Measurements from ENCODE around the gene DUXA. TPM values are rescaled to one million over a fixed set of nuclear protein-coding genes. Genes with fewer than 3 reads are reported as not detected.

Gene DUXA
- total and polyA plus RNA-seq, 9 of the 15 experiments (the other 6 are each of a cell fraction or from before 2014, with no cell fraction given), result not detected

DNA sequence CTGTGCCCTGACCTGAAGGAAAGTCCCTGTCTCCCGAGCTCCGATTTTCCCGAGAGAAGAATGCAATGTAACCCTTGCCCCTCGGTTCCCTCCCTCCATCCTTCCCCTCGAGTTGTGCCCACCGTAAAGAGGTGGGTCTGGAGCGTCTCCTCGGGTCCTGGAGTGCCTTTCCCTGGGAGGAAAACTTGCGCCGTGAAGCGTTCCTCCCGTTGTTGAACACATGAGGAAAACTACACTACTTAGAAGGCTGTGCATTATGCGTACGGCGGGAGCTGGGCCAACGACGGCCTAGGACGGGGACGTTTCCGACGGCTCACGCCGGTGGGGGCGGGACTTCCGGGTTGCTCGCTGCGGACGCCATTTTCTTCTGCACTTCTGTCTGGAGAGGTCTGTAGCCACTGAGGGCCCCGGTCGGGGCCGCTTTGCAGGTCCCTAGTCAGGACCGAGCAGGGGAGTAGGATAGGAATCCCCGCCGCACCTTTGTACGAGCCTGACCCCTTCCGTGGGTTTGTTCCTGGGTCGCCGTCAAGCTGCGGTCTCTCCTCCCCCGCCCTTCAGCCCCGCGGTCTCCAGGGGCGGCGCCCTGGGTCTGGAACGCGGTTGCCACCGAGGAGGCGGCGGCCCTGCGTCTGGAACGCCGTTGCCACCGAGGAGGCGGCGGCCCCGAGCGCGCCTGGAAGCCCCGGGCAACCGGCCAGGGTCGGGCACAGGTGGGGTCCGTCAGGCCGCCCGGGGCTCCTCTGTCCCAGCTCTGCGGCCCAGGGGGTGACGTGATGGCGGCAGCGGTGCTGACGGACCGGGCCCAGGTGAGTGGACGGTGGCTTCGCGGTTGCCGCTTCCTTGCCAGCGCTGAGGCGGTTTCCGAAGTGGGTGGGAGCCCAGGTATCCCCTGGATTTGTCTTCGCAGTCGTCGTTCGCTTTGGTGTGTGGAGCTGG, 24.1 kb upstream of the DUXA start, which contains the start of gene ZNF264 (continued):
- no peak for TF ChIP-seq CTCFL (IDR thresholded peaks at IDR 0.05; ENCODE audit: borderline replicate concordance, insufficient read depth, low read depth, low read length, poor library complexity, severe bottlenecking)
- no peak for TF ChIP-seq ZNF511 (CRISPR knock-in tag; IDR thresholded peaks at IDR 0.05)
- TF ChIP-seq NEUROD1 (IDR thresholded peaks at IDR 0.05; ENCODE audit: borderline replicate concordance, low read depth, low read length, partially characterized antibody), result no peak
- peak; percentile 63 for TF ChIP-seq SMAD4 (CRISPR knock-in tag; conservative IDR thresholded peaks at IDR 0.05)
- TF ChIP-seq LEF1 (IDR thresholded peaks at IDR 0.05), result no peak
- TF ChIP-seq YBX1 (IDR thresholded peaks at IDR 0.05), result no peak
- no peak for TF ChIP-seq BDP1 (IDR thresholded peaks at IDR 0.05; ENCODE audit: insufficient read depth, insufficient read length)
- TF ChIP-seq ESRRB (CRISPR knock-in tag; IDR thresholded peaks at IDR 0.05; ENCODE audit: borderline replicate concordance), result no peak
- TF ChIP-seq ZFX (CRISPR knock-in tag; IDR thresholded peaks at IDR 0.05), result peak; percentile 67
- TF ChIP-seq KAT2B (IDR thresholded peaks at IDR 0.05; ENCODE audit: low read depth, low read length), result no peak
- no peak for TF ChIP-seq SMARCA5 (IDR thresholded peaks at IDR 0.05)
- TF ChIP-seq ZNF707 (CRISPR knock-in tag; conservative IDR thresholded peaks at IDR 0.05), result no peak
- TF ChIP-seq ATF6 (CRISPR knock-in tag; IDR thresholded peaks at IDR 0.05), result no peak
- TF ChIP-seq, protein P1, sequence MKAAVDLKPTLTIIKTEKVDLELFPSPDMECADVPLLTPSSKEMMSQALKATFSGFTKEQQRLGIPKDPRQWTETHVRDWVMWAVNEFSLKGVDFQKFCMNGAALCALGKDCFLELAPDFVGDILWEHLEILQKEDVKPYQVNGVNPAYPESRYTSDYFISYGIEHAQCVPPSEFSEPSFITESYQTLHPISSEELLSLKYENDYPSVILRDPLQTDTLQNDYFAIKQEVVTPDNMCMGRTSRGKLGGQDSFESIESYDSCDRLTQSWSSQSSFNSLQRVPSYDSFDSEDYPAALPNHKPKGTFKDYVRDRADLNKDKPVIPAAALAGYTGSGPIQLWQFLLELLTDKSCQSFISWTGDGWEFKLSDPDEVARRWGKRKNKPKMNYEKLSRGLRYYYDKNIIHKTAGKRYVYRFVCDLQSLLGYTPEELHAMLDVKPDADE (conservative IDR thresholded peaks at IDR 0.05; ENCODE audit: control insufficient read depth, low read depth, low read length), result no peak
- TF ChIP-seq CEBPB (tag; IDR thresholded peaks at IDR 0.05), result no peak
- no peak for TF ChIP-seq TAF9B (IDR thresholded peaks at IDR 0.05; ENCODE audit: partially characterized antibody)
- TF ChIP-seq ZNF639 (CRISPR knock-in tag; conservative IDR thresholded peaks at IDR 0.05 in 1 of 2, IDR thresholded peaks at IDR 0.05 in 1 of 2), result peak in 1 of 2 experiments; percentile 50; a peak in 1 of 4 replicates
- no peak for TF ChIP-seq MEIS2 (IDR thresholded peaks at IDR 0.05; ENCODE audit: partially characterized antibody)

All from K562 (cell line).